Right ventricle myocardium inferior (tissue), 1 donor: ENCODE measurements around the gene MTCH2. TPM values are rescaled to one million over a fixed set of nuclear protein-coding genes. Genes with fewer than 3 reads are reported as not detected.
A peak's percentile ranks its signal among the peaks of the same experiment; 100 is the strongest.

Experiments
- ATAC-seq: fragments of 200-7000 bp; cut with Tn5 transposase; one replicate; pipeline ENCODE4 v1.9.1; 2020; ENCODE audit warnings: mild to moderate bottlenecking, moderate library complexity
- DNase-seq: peaks from one replicate; pipeline ENCODE4 v3.0.0; 2021; ENCODE audit errors: missing footprints
- intact Hi-C: fragments of 100-400 bp; cut with DNase I; formaldehyde crosslinking; loops from one replicate; pipeline ENCODE4 v1.11.0; 2022
- total RNA-seq: library from RNA; stranded (reverse); fragmentation: NEBNext Ultra II Directional; extraction: Animal tissue kit (Norgen Biotek cat#: 25700); gene quantifications from one replicate; pipeline ENCODE4 v1.2.1, GENCODE V29; 2021
- donor health status: DM: no; HTN: yes; CAD: no; lungs with severe emphysema.

MTCH2 gene
- total RNA-seq, 1 donor from 2014 or later: 103 TPM

DNA sequence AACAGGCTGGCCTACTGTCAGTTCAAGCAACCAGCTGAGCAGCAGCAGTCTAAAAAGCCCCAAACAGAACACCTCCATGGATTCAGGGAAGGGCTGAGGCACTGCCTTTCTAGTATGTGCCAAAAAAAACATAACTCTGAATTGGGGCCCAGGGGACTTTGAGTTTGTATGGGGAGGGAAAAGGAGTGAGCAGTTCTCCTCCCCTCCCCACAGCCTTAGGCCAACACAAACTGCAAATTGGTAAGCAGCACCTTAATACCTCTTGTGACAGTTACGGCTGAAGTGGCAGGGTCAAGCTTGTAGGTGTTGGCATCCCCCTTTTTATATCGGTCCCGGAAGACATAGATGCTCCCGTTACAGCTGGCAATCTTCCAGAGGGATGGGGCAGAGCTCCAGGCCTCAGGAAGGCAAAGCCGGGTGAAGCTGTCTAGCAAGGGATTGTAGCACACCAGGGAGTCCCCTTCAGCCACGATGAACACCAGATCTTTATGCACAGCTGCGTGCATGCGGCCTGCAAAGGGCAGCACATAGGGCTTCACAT, 69.6 kb downstream of the MTCH2 start:
- DNase-seq (no peak), ATAC-seq (peak; percentile 6)
- intact Hi-C loops: no loop called here

DNA sequence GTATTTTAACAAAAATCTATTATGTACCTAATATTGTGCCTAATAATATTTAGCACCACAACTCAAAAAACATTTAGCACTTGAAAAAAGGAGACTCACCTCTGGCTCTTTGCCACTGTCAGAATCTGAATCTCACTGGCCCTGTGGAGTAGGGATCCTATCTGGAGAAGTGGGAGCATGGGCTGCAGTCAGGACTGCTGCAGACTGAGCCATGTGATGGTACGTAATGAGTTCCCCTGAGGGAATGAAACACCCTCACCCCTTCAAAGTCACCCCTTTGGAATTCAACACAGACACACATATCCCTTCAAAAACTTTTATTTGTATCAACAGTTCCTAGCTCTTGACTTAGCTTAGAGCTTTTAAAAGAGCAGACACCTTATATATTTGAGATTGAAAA, 70.5 kb downstream of the MTCH2 start:
- intact Hi-C loops: no loop called here
- ATAC-seq (no peak), DNase-seq (no peak)

DNA sequence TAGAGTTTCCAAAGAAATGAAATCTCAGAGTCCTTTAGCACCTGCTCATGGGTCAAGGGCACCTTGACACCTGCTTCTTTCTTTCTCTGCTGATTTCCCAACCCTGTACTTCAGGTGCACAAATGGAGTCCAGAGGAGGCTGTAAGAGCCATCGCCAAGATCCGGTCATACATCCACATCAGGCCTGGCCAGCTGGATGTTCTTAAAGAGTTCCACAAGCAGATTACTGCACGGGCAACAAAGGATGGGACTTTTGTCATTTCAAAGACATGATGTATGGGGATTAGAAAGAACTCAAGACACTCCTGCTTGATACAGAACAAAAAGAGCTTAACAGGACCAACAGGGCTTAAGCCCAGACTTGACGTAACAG, 71.0 kb downstream of the MTCH2 start:
- intact Hi-C loops: no loop called here
- no peak for ATAC-seq
- no peak for DNase-seq

DNA sequence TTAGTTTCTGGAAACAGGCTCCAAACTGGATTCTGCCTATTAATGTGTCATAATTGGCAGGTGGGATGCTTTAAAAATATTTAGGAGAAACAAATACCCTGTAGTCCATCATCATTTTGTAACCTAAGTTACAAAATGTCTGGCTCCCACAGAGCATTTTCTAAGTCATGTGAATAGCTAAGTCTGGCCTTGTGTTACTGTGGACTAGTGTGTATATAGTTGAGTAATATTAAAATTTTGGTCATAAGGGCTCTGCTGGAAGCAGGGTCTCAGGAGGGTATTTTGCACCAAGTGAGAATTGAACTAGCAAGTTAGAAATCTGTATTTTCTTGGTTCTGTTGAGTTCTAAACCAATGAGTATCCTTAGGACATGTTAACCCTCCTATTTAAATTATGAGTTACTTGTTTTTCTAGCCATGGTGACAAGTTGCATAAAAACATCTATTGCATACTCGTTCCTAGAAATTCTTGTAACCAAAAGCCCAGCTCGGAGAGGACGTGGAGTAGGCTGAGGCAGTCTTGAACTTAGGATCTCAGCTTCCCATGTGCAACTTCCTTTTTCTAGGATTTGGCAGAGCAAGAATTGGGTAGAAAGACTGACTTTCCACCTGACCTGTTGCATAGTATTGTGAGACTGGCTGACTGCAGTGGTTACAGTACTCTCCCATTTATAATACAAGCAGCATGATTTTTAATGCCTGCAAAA, 71.6 kb downstream of the MTCH2 start:
- intact Hi-C loops: no loop called here
- DNase-seq (no peak), ATAC-seq (no peak)

DNA sequence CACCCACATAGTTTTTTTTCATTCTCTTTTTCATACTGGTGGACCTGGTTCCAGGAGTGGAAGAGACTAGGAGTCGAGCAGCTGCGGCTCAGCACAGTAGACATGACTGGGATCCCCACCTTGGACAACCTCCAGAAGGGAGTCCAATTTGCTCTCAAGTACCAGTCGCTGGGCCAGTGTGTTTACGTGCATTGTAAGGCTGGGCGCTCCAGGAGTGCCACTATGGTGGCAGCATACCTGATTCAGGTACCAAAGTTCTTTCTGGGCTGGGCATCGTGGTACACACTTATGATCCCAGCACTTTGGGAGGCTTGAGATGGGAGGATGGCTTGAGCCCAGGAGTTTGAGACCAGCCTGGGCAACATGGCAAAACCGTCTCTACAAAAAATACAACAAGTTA, 72.7 kb downstream of the MTCH2 start:
- intact Hi-C loops: no loop called here
- DNase-seq: no peak
- ATAC-seq: no peak

Other genes starting within 250 kb of the MTCH2 start
- 35.0 TPM for gene SLC39A13, start 234.0 kb downstream of the MTCH2 start, total RNA-seq
- gene PSMC3, start 216.1 kb downstream of the MTCH2 start, total RNA-seq: 160 TPM
- gene RAPSN, start 193.4 kb downstream of the MTCH2 start, total RNA-seq: 7.0 TPM
- gene CELF1, start 89.4 kb downstream of the MTCH2 start, total RNA-seq: 96.2 TPM
- gene PTPMT1, start 77.0 kb downstream of the MTCH2 start, total RNA-seq: 22.5 TPM
- gene KBTBD4, start 63.6 kb downstream of the MTCH2 start, total RNA-seq: 13.1 TPM
- 342 TPM for gene NDUFS3, start 63.5 kb downstream of the MTCH2 start, total RNA-seq
- 0.22 TPM for gene FAM180B, start 55.9 kb downstream of the MTCH2 start, total RNA-seq
- 0.24 TPM for gene C1QTNF4, start 48.1 kb downstream of the MTCH2 start, total RNA-seq
- gene AGBL2, start 72.8 kb upstream of the MTCH2 start, total RNA-seq: 0.14 TPM
- 36.5 TPM for gene FNBP4, start 124.8 kb upstream of the MTCH2 start, total RNA-seq
- gene NUP160, start 205.8 kb upstream of the MTCH2 start, total RNA-seq: 15.3 TPM